Measurements from ENCODE around the gene MYOM3.

Gene MYOM3

GRCh38 chr1:24085007-24085406 lies 26.9 kb downstream of the MYOM3 start:
- in situ Hi-C loops (cut with MboI; ENCODE audit: low pct_unique_long_range_greater_than_20kb, low sequenced_read_pairs): no loop called here

GRCh38 chr1:24084050-24084449 lies 27.9 kb downstream of the MYOM3 start:
- no peak for DNase-seq
- in situ Hi-C loops (cut with MboI; ENCODE audit: low pct_unique_long_range_greater_than_20kb, low sequenced_read_pairs): no loop called here

More at GRCh38 chr1:24085007-24085406, 26.9 kb downstream of the MYOM3 start:
- no peak for DNase-seq

GRCh38 chr1:24082372-24082771 lies 29.6 kb downstream of the MYOM3 start:
- in situ Hi-C loops (cut with MboI; ENCODE audit: low pct_unique_long_range_greater_than_20kb, low sequenced_read_pairs): no loop called here
- no peak for DNase-seq

GRCh38 chr1:24081190-24081589 lies 30.7 kb downstream of the MYOM3 start:
- DNase-seq: no peak
- in situ Hi-C loops (cut with MboI; ENCODE audit: low pct_unique_long_range_greater_than_20kb, low sequenced_read_pairs): no loop called here

DNA sequence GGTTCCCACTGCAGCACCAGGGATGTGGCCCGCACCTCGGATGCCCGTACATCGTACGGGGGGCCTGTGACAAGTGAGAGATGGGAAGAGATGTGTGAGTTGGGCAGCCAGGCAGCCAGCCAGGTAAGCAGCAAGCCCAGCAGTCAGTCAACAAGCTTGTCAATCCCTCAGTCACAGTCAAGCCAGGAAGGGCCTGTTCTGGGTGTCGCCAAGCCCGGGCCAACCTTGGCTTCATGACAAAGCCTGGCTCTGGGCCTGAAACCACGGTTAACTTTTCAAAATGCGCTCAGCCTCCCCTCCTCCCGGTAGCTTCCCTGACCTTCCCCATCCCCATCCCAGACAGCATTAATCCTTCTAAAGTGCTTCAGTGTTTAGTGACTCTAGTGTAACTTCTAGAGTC lies 31.8 kb downstream of the MYOM3 start:
- no peak for DNase-seq
- in situ Hi-C loops (cut with MboI; ENCODE audit: low pct_unique_long_range_greater_than_20kb, low sequenced_read_pairs): no loop called here

DNA sequence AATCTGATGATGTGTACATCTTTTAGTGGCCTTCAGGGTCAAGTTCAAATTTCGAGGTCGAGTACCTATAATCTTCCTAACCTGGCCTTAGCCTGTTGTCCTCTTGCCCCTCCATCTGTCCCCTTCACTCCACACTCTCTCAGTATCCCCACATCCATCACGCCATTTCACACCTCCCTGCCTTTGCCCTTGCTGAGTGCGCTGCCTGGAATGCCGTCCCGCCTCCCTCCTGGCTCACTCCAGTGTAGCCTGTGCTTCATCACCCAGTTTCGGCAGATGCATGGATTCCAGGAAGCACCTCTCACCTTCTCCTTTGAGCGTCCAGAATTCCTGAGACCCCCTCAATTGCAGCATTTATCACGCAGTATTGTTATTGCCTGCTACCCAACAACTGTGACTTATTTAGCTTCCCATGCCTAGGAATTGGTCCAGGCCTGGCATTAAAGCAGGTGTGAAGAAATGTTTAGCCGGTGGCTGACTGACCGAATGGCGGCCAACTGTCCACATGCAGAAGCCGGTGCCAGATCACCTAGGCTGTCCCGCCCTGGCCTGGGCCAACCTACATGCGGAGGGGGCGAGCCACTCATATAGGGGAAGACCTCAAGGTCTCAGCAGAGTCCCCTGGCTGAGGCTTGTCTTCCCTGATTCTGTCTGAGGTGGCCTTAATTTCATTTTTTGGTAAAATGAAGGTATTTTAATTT lies 34.5 kb downstream of the MYOM3 start:
- no peak for DNase-seq
- in situ Hi-C loops (cut with MboI; ENCODE audit: low pct_unique_long_range_greater_than_20kb, low sequenced_read_pairs): no loop called here

- no peak for DNase-seq
- in situ Hi-C loops (cut with MboI; ENCODE audit: low pct_unique_long_range_greater_than_20kb, low sequenced_read_pairs): no loop called here
These were observed 36.0 kb downstream of the MYOM3 start for GRCh38 chr1:24075946-24076345.

- in situ Hi-C loops (cut with MboI; ENCODE audit: low pct_unique_long_range_greater_than_20kb, low sequenced_read_pairs): no loop called here
- DNase-seq: no peak
These were observed 36.4 kb downstream of the MYOM3 start for GRCh38 chr1:24075590-24075854.

GRCh38 chr1:24074817-24075589 lies 36.9 kb downstream of the MYOM3 start:
- in situ Hi-C loops (cut with MboI; ENCODE audit: low pct_unique_long_range_greater_than_20kb, low sequenced_read_pairs): no loop called here
- no peak for DNase-seq

DNA sequence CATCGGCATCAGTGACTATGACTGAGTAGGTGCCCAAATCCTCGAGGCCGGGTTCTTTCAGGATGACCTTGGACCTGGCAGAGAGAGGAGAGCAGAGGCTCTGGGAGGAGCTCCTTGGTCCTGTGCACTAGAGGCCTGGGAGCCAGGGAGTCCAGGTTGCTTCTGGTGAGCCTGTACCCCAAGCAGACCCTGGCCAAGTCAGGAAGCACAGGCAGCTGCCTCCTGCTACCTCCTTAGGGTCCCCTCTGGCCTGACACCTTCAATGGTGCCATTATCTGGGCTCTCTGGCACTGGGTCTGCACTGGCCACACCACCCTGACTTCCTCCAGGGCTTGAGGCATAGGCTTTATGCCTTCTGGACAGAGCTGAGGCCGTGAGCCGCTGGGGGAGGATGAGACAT lies 37.7 kb downstream of the MYOM3 start:
- in situ Hi-C loops (cut with MboI; ENCODE audit: low pct_unique_long_range_greater_than_20kb, low sequenced_read_pairs): no loop called here
- no peak for DNase-seq

- no peak for DNase-seq
- in situ Hi-C loops (cut with MboI; ENCODE audit: low pct_unique_long_range_greater_than_20kb, low sequenced_read_pairs): no loop called here
These were observed 40.0 kb downstream of the MYOM3 start for GRCh38 chr1:24071941-24072340.

DNA sequence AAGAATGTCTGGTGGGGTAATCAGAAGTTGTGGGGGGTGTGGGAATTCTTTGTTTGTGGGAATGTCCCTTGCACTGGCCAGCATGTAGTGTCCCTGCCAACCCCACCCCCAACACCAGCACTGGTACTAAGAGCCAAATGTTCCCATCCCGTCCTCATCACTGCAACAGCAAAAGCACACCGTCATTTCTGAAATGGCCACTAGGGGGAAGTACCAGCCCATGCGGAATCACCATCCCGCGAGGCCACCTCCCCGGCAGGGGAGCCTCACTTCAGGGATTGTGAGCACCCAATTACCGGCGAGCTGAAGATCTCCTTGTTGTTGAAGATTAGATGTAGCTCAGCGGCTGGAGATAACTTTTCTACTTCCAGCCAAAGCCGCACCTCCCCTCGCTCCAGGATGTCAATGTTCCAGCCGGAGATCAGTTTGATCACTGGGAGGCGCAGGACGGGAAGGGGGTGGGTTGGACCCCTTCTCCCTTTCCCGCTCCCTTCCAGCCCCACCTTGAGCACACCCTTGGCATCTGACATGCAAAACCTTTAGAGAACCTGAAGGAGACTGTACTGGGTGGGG lies 41.0 kb downstream of the MYOM3 start:
- DNase-seq: peak; percentile 82
- in situ Hi-C loops (cut with MboI; ENCODE audit: low pct_unique_long_range_greater_than_20kb, low sequenced_read_pairs): no loop called here

- in situ Hi-C loops (cut with MboI; ENCODE audit: low pct_unique_long_range_greater_than_20kb, low sequenced_read_pairs): no loop called here
- DNase-seq: no peak
These were observed 42.1 kb downstream of the MYOM3 start for GRCh38 chr1:24069817-24070216.

GRCh38 chr1:24067978-24068377 lies 44.0 kb downstream of the MYOM3 start:
- DNase-seq: no peak
- in situ Hi-C loops (cut with MboI; ENCODE audit: low pct_unique_long_range_greater_than_20kb, low sequenced_read_pairs): no loop called here

GRCh38 chr1:24065304-24065703 lies 46.6 kb downstream of the MYOM3 start:
- in situ Hi-C loops (cut with MboI; ENCODE audit: low pct_unique_long_range_greater_than_20kb, low sequenced_read_pairs): no loop called here
- DNase-seq: no peak

DNA sequence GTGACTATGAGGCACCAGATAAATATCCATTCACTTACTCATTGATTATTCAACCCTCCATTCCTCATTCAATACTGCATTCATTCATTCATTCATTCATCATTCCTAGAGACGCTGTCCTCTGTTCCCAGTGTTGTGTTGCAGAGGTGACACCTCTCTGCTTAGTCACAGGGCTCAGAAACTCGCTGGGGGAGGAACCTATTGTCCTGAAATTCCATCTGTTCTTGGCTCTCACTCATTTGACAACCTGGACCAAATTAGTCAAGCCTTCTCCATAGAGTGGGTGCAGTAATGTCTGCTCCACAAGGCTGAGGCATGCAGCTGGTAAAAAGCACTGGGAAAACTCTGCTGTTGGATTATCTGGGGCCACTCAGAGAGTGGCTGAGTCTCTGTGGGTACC lies 49.7 kb downstream of the MYOM3 start:
- no peak for DNase-seq
- in situ Hi-C loops (cut with MboI; ENCODE audit: low pct_unique_long_range_greater_than_20kb, low sequenced_read_pairs): no loop called here

- no peak for DNase-seq
- in situ Hi-C loops (cut with MboI; ENCODE audit: low pct_unique_long_range_greater_than_20kb, low sequenced_read_pairs): no loop called here
These were observed 51.5 kb downstream of the MYOM3 start for GRCh38 chr1:24060482-24060881.

- in situ Hi-C loops (cut with MboI; ENCODE audit: low pct_unique_long_range_greater_than_20kb, low sequenced_read_pairs): no loop called here
- no peak for DNase-seq
These were observed 53.1 kb downstream of the MYOM3 start for GRCh38 chr1:24058671-24059455.

DNA sequence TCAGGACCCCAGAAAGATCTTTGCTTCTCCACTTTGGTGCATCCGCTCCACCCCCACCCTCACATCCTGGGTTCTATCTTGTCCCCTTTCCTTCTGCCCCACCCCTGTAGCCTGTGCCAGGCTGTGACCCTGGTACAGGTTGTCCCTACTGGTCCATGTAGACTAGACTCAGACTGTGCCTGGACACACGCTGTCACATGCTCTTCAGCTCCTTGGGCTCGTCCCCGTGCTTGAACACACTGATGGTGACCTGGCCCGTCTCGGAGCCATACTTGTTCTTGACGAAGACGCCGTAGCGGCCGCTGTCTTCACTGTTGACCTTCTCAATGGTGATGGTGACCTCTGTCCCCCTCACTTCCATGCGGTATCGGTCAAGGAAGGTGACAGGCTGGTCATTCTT lies 54.8 kb downstream of the MYOM3 start:
- in situ Hi-C loops (cut with MboI; ENCODE audit: low pct_unique_long_range_greater_than_20kb, low sequenced_read_pairs): no loop called here
- no peak for DNase-seq

DNA sequence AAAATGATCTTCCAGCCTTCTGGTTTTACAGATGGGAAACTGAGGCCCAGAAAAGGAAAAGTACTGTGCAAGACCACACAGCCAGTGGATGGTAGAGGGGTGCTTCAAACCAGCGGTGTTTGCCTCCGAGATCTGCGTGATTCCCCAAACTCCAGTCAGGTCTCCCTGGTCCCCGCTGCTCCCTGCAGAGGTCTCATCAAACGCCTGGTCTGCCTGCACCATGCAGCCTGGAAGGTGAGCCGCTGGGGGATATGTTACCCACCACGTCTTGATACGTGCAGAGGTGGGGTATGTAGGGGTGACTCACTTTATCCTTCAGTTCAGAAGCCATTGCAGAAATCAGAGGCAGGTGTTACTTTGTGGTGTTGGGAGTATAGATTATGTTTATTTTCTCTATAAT lies 56.3 kb downstream of the MYOM3 start:
- in situ Hi-C loops (cut with MboI; ENCODE audit: low pct_unique_long_range_greater_than_20kb, low sequenced_read_pairs): no loop called here
- no peak for DNase-seq

All from KBM-7 (cell line).